NCI-H510A (cell line): Measurements from ENCODE around the gene OGFR.

Source experiments
- DNase-seq: peaks from one replicate; lab custom pipeline; 2025; lab: John Stamatoyannopoulos, UW

The OGFR gene

GRCh38 chr20:62861726-62862336 is 57.2 kb downstream of the OGFR start, which contains the start of gene TCFL5:
TCFL5 (minus strand) TSS chr20:62861822; CDS start chr20:62861670, 152 bp downstream.
- peak; percentile 47 for DNase-seq
